Neural cell (in vitro differentiated cells): ENCODE results near the gene LRRC73. TPM values are rescaled to one million over a fixed set of nuclear protein-coding genes. Genes with fewer than 3 reads are reported as not detected.

Experiments used
- H2AFZ ChIP-seq: fragments of 200-600, 300-800 bp; sonication (generic), shearing (Covaris generic); 2 replicates; pipeline ENCODE4 v1.6.0; 2014; ENCODE audit warnings: low read depth, mild to moderate bottlenecking, antibody characterized with exemption, low read length, moderate library complexity
- H3F3A ChIP-seq: fragments of 200-600 bp; shearing (Covaris generic); 2 replicates; pipeline ENCODE4 v1.6.1; 2016; ENCODE audit warnings: mild to moderate bottlenecking, moderate library complexity, mixed read lengths, antibody characterized with exemption, low read length; ENCODE audit not compliant: insufficient read depth, poor library complexity, severe bottlenecking
- H3K27ac ChIP-seq: fragments of 200-600, 300-800 bp; sonication (generic), shearing (Covaris generic); 2 replicates; pipeline ENCODE4 v1.5.1; 2014; ENCODE audit warnings: mild to moderate bottlenecking, low read length, moderate library complexity
- H3K27me3 ChIP-seq: fragments of 300-800, 200-600 bp; sonication (generic), shearing (Covaris generic); 2 replicates; pipeline ENCODE4 v1.6.0; 2014; ENCODE audit warnings: mild to moderate bottlenecking, low read depth, low read length, moderate library complexity; ENCODE audit not compliant: insufficient read depth
- H3K36me3 ChIP-seq: fragments of 300-800, 200-600 bp; sonication (generic), shearing (Covaris generic); 2 replicates; pipeline ENCODE4 v1.5.1; 2014; ENCODE audit warnings: mild to moderate bottlenecking, antibody characterized with exemption, low read length, moderate library complexity; ENCODE audit not compliant: insufficient read depth
- H3K4me2 ChIP-seq: fragments of 300-800, 200-600 bp; sonication (generic), shearing (Covaris generic); 2 replicates; pipeline ENCODE4 v1.6.0; 2014; ENCODE audit warnings: mild to moderate bottlenecking, low read length
- H3K4me3 ChIP-seq: fragments of 300-800, 200-600 bp; sonication (generic), shearing (Covaris generic); 2 replicates; pipeline ENCODE4 v1.5.1; 2014; ENCODE audit warnings: mild to moderate bottlenecking, low read length, moderate library complexity
- H3K79me2 ChIP-seq: fragments of 200-600 bp; shearing (Covaris generic); replicated peaks from 2 replicates; pipeline ENCODE4 v1.6.0; 2014; ENCODE audit warnings: mild to moderate bottlenecking, low read length, moderate library complexity; ENCODE audit not compliant: insufficient read depth
- H3K9ac ChIP-seq: fragments of 300-800, 200-600 bp; sonication (generic), shearing (Covaris generic); 2 replicates; pipeline ENCODE4 v1.6.1; 2016; ENCODE audit warnings: mild to moderate bottlenecking, low read length, mixed read lengths
- H3K9me2 ChIP-seq: fragments of 200-600 bp; shearing (Covaris generic); 2 replicates; pipeline ENCODE4 v1.6.1; 2016; ENCODE audit warnings: mild to moderate bottlenecking, low read length, mixed read lengths; ENCODE audit not compliant: insufficient read depth
- H3K9me3 ChIP-seq: fragments of 200-600, 300-800 bp; sonication (generic), shearing (Covaris generic); 2 replicates; pipeline ENCODE4 v1.6.1; 2016; ENCODE audit warnings: mild to moderate bottlenecking, mixed run types, low read length, moderate library complexity, mixed read lengths
- H4K20me1 ChIP-seq: fragments of 200-600 bp; shearing (Covaris generic); 2 replicates; pipeline ENCODE4 v1.6.1; 2016; ENCODE audit warnings: mild to moderate bottlenecking, mixed run types; ENCODE audit not compliant: insufficient read depth
- EP300 ChIP-seq: fragments of 450-650 bp; conservative IDR thresholded peaks from 2 replicates; pipeline ENCODE4 v1.6.1; 2014; ENCODE audit warnings: antibody characterized with exemption, mild to moderate bottlenecking, moderate library complexity; ENCODE audit not compliant: poor library complexity, severe bottlenecking
- EZH2 ChIP-seq: fragments of 200-600, 300-800 bp; shearing (Covaris generic), sonication (generic); IDR thresholded peaks from 2 replicates; pipeline ENCODE4 v1.6.1; 2014; ENCODE audit warnings: antibody characterized with exemption, low read length, borderline replicate concordance, mild to moderate bottlenecking; ENCODE audit not compliant: insufficient read depth, poor library complexity, severe bottlenecking
- MXI1 ChIP-seq: fragments of 450-650 bp; conservative IDR thresholded peaks from 2 replicates; pipeline ENCODE4 v1.6.1; 2014; ENCODE audit warnings: antibody characterized with exemption, mild to moderate bottlenecking; ENCODE audit not compliant: poor library complexity, severe bottlenecking
- POLR2AphosphoS5 ChIP-seq: IDR thresholded peaks from 2 replicates; pipeline ENCODE4 v1.6.1; 2012
- RAD21 ChIP-seq: fragments of 450-650 bp; conservative IDR thresholded peaks from 2 replicates; pipeline ENCODE4 v1.6.1; 2014; ENCODE audit warnings: antibody characterized with exemption, mild to moderate bottlenecking, moderate library complexity
- SMC3 ChIP-seq: fragments of 450-650 bp; conservative IDR thresholded peaks from 2 replicates; pipeline ENCODE4 v1.6.1; 2014; ENCODE audit warnings: antibody characterized with exemption, mild to moderate bottlenecking, moderate library complexity; ENCODE audit not compliant: poor library complexity
- TAF1 ChIP-seq: IDR thresholded peaks from 2 replicates; pipeline ENCODE4 v1.6.1; 2012; ENCODE audit warnings: low read depth
- polyA plus RNA-seq: library from polyadenylated mRNA; depleted of rRNA; stranded (reverse); fragments of >200 nt; gene quantifications from 2 replicates; pipeline ENCODE4 v1.2.3, GENCODE V29; 2014
- TF ChIP-seq, protein P1 (sequence below): IDR thresholded peaks from 2 replicates; pipeline ENCODE4 v1.6.1; 2012; ENCODE audit warnings: borderline replicate concordance
- TF ChIP-seq, protein P2 (sequence below): fragments of 450-650 bp; IDR thresholded peaks from 2 replicates; pipeline ENCODE4 v1.5.1; 2014; ENCODE audit warnings: antibody characterized with exemption, mild to moderate bottlenecking, moderate library complexity; ENCODE audit not compliant: poor library complexity, severe bottlenecking

Gene LRRC73
- polyA plus RNA-seq, 1 donor from 2014 or later = 4.7 TPM

DNA sequence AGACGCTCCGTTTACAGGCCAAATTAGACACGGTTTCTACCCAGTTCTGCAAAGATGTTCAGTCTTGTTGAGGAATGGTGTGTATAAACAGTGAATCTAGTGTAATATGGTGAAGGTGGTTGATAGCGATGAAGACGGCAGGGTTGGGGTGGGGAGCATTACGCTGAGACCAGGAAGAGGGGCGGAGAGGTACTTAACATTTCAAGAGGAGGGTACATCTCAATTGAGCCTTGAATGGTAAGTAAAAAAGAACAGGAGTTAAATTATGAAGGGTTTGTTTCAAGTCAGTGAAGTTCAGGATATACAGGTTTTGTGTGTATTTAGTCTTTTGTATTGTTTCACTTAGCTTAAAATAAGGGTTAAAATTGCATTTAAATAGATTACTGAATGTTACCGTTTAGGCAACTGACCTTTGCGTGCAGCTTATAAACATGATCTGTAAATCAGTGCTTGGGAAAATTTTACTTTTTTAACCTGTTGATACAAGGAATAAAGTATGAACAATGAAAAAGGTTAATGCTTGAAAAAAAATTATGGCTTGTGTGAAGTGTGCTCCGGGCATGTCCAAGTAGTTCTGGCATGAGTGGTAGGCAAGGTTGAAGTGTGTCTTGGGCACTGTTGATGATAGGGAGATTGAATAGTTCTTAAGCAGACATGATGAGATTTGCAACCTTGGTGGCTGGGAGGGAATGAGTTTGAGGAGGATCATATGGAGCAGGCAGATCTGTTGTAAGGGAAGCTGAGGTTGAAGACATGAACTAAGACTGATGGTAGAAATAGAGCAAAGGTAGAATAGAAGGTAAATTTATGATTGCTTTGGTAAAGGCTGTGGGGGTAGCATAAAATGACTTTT is 7.6 kb upstream of the LRRC73 start:
- no peak for TF ChIP-seq SMC3
- TF ChIP-seq RAD21 = no peak
- TF ChIP-seq MXI1 = no peak
- TF ChIP-seq TAF1 = no peak
- TF ChIP-seq, protein P1, sequence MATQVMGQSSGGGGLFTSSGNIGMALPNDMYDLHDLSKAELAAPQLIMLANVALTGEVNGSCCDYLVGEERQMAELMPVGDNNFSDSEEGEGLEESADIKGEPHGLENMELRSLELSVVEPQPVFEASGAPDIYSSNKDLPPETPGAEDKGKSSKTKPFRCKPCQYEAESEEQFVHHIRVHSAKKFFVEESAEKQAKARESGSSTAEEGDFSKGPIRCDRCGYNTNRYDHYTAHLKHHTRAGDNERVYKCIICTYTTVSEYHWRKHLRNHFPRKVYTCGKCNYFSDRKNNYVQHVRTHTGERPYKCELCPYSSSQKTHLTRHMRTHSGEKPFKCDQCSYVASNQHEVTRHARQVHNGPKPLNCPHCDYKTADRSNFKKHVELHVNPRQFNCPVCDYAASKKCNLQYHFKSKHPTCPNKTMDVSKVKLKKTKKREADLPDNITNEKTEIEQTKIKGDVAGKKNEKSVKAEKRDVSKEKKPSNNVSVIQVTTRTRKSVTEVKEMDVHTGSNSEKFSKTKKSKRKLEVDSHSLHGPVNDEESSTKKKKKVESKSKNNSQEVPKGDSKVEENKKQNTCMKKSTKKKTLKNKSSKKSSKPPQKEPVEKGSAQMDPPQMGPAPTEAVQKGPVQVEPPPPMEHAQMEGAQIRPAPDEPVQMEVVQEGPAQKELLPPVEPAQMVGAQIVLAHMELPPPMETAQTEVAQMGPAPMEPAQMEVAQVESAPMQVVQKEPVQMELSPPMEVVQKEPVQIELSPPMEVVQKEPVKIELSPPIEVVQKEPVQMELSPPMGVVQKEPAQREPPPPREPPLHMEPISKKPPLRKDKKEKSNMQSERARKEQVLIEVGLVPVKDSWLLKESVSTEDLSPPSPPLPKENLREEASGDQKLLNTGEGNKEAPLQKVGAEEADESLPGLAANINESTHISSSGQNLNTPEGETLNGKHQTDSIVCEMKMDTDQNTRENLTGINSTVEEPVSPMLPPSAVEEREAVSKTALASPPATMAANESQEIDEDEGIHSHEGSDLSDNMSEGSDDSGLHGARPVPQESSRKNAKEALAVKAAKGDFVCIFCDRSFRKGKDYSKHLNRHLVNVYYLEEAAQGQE = no peak
- TF ChIP-seq, protein P2, sequence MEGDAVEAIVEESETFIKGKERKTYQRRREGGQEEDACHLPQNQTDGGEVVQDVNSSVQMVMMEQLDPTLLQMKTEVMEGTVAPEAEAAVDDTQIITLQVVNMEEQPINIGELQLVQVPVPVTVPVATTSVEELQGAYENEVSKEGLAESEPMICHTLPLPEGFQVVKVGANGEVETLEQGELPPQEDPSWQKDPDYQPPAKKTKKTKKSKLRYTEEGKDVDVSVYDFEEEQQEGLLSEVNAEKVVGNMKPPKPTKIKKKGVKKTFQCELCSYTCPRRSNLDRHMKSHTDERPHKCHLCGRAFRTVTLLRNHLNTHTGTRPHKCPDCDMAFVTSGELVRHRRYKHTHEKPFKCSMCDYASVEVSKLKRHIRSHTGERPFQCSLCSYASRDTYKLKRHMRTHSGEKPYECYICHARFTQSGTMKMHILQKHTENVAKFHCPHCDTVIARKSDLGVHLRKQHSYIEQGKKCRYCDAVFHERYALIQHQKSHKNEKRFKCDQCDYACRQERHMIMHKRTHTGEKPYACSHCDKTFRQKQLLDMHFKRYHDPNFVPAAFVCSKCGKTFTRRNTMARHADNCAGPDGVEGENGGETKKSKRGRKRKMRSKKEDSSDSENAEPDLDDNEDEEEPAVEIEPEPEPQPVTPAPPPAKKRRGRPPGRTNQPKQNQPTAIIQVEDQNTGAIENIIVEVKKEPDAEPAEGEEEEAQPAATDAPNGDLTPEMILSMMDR = no peak
- no peak for TF ChIP-seq POLR2AphosphoS5
- Histone ChIP-seq H3K9ac (peak overlapping the region; percentile 99), H3K9me2 (no peaks in the 10 kb centered on the region), H3K79me2 (peaks cover 44% of the 10 kb centered on the region), H3K4me2 (peak overlapping the region; percentile 87), H3K27ac (peak overlapping the region; percentile 95), H3K36me3 (no peaks in the 10 kb centered on the region), H3K9me3 (no peaks in the 10 kb centered on the region), H3F3A (no peaks in the 10 kb centered on the region), H2AFZ (peak overlapping the region; percentile 47), H3K4me3 (peak overlapping the region; percentile 99), H3K27me3 (no peaks in the 10 kb centered on the region), H4K20me1 (no peaks in the 10 kb centered on the region)

DNA sequence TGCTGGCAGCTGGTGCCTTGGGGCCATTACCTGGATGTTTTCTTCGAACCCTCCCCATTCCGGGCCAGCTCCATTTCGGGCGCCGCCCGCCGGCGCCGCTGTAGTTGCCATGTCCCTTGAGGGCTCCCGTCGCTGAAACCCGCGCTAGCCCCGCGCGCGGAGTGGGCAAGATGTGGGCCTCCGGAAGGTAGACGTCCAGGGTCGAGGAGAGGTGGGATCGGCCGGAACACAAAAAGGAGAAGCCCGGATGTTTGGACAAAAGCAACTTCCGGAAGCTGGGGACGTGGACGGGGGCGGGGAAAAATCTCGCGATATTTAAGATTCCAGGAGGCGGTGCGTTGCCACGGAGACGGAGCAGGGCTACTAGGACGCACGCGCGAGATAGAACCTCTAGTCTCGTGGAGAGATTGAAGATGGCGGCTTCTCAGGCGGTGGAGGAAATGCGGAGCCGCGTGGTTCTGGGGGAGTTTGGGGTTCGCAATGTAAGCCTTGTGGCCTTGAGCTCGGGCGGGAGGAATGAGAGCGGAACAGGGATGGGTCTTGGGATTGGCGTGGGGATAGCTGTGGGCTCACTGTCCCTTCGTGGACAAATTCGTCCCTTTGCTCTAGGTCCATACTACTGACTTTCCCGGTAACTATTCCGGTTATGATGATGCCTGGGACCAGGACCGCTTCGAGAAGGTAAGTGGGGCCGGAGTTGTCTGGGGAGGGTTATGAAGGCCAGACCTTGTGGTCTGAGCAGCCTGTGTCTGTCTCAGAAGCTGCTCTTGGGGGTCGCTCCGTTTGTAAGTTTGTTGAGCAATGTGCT is 6.8 kb upstream of the LRRC73 start, which contains the start of the genes POLR1C and YIPF3:
Gene POLR1C, plus strand, starts transcription at position 393 of the 808 bp plus-strand sequence. Its CDS starts 21 bp downstream, at position 414.
Gene YIPF3, minus strand, starts transcription at position 230 of the 808 bp plus-strand sequence. Its CDS starts 119 bp downstream, at position 111.
- Histone ChIP-seq H3K9me2 (no peaks in the 10 kb centered on the region), H3K9ac (peak within 1 kb of the TSS; percentile 99), H4K20me1 (no peaks in the 10 kb centered on the region), H3K27ac (peak within 1 kb of the TSS; percentile 95), H3K4me3 (peak within 1 kb of the TSS; percentile 99), H3K36me3 (no peaks in the 10 kb centered on the region), H3K9me3 (no peaks in the 10 kb centered on the region), H3F3A (no peaks in the 10 kb centered on the region), H2AFZ (peak within 1 kb of the TSS; percentile 81), H3K79me2 (peaks cover 44% of the 10 kb centered on the region), H3K27me3 (no peaks in the 10 kb centered on the region), H3K4me2 (peak within 1 kb of the TSS; percentile 87)
- peak; percentile 99 for TF ChIP-seq MXI1
- peak; percentile 48 for TF ChIP-seq EP300
- peak; percentile 89 for TF ChIP-seq TAF1
- TF ChIP-seq, protein P1 = peak; percentile 93
- TF ChIP-seq EZH2 = no peak
- TF ChIP-seq POLR2AphosphoS5 = peak; percentile 96
- TF ChIP-seq, protein P2 = no peak
- TF ChIP-seq RAD21 = no peak
- no peak for TF ChIP-seq SMC3
